LNCAP (cell line): ENCODE results near the gene EXD3.

Experiments used
- CTCF ChIP-seq: fragments of 450-650 bp; IDR thresholded peaks from 2 replicates; pipeline ENCODE4 v1.5.1; 2017; ENCODE audit warnings: mild to moderate bottlenecking

EXD3 gene

GRCh38 chr9:137325799-137326198, 97.2 kb downstream of the EXD3 start:
- TF ChIP-seq CTCF: no peak

GRCh38 chr9:137325124-137325523, 97.8 kb downstream of the EXD3 start:
- no peak for TF ChIP-seq CTCF

- TF ChIP-seq CTCF: no peak
Measured at GRCh38 chr9:137323531-137324331, 99.2 kb downstream of the EXD3 start.

- TF ChIP-seq CTCF: no peak
Measured at GRCh38 chr9:137321726-137322361, 101.1 kb downstream of the EXD3 start.

- TF ChIP-seq CTCF: no peak
Measured at GRCh38 chr9:137320555-137321384, 102.2 kb downstream of the EXD3 start.

- TF ChIP-seq CTCF: no peak
Measured at GRCh38 chr9:137319739-137320551, 103.0 kb downstream of the EXD3 start.
